CD14-positive monocyte (primary cell): Measurements from ENCODE around the gene MON1A. TPM values are rescaled to one million over a fixed set of nuclear protein-coding genes. Genes with fewer than 3 reads are reported as not detected.
"Not testable (repeated sequence)": the region's sequence is repeated elsewhere in the genome, so short reads cannot be mapped to it uniquely, and the experiment has no call there.

Source experiments
- DNase-seq, 3 donors: peaks; one replicate each; pipeline ENCODE4 v3.0.0-alpha.2; 2011 to 2022
- H2AFZ ChIP-seq: 2 replicates; pipeline ENCODE4 v1.6.0; 2012; ENCODE audit warnings: mild to moderate bottlenecking, low read depth, low read length, inconsistent platforms; ENCODE audit not compliant: insufficient read depth, poor library complexity, severe bottlenecking
- H3K27ac ChIP-seq, 2 donors: 1 replicate in 1 of 2; 2 replicates in 1 of 2; pipeline ENCODE4 v1.5.1; 2012 to 2013; ENCODE audit warnings: low read length in 2 of 2, control low read depth in 1 of 2, inconsistent platforms in 1 of 2, low read depth in 1 of 2, mild to moderate bottlenecking in 1 of 2
- H3K27me3 ChIP-seq, 2 donors: one replicate each; pipeline versions ENCODE4 v1.6.0 to v1.6.1; 2011 to 2013; ENCODE audit warnings: low read length in 2 of 2; ENCODE audit not compliant: control insufficient read depth in 2 of 2, insufficient read depth in 2 of 2
- H3K36me3 ChIP-seq, 2 donors: replicated peaks in 1 of 2; 1 replicate in 1 of 2; 2 replicates in 1 of 2; pipeline versions ENCODE4 v1.5.1 to v1.6.1; 2012 to 2013; ENCODE audit warnings: low read length in 2 of 2, control low read depth in 1 of 2, inconsistent platforms in 1 of 2, mild to moderate bottlenecking in 1 of 2; ENCODE audit not compliant: insufficient read depth in 2 of 2, control insufficient read depth in 1 of 2
- H3K4me1 ChIP-seq, 2 donors: 1 replicate in 1 of 2; 2 replicates in 1 of 2; pipeline versions ENCODE4 v1.5.1 to v1.6.1; 2012 to 2013; ENCODE audit warnings: low read length in 2 of 2, control low read depth in 1 of 2, inconsistent platforms in 1 of 2, mild to moderate bottlenecking in 1 of 2, moderate library complexity in 1 of 2; ENCODE audit not compliant: insufficient read depth in 2 of 2, control insufficient read depth in 1 of 2
- H3K4me2 ChIP-seq: replicated peaks from 2 replicates; pipeline ENCODE3; 2012; ENCODE audit warnings: low read length, moderate library complexity, mild to moderate bottlenecking; ENCODE audit not compliant: poor library complexity, severe bottlenecking; ENCODE audit errors: extremely low read depth
- H3K4me3 ChIP-seq, 3 experiments: fragments of 200-600 bp in 1 of 3; sonication (generic) in 1 of 3; replicated peaks in 1 of 3; 1 replicate in 2 of 3; 2 replicates in 1 of 3; pipeline ENCODE4 v1.5.1; 2011 to 2013; ENCODE audit warnings: low read length in 3 of 3, mild to moderate bottlenecking in 3 of 3, control low read depth in 2 of 3, low read depth in 2 of 3, inconsistent platforms in 1 of 3, moderate library complexity in 1 of 3
- H3K79me2 ChIP-seq: 2 replicates; pipeline ENCODE4 v1.6.0; 2012; ENCODE audit warnings: mild to moderate bottlenecking, control low read depth, inconsistent platforms, low read length, moderate library complexity; ENCODE audit not compliant: insufficient read depth
- H3K9ac ChIP-seq: 2 replicates; pipeline ENCODE4 v1.6.0; 2017; ENCODE audit warnings: low read length, mild to moderate bottlenecking; ENCODE audit not compliant: insufficient read depth, poor library complexity, severe bottlenecking
- H3K9me3 ChIP-seq, 2 donors: replicated peaks in 1 of 2; 1 replicate in 1 of 2; 2 replicates in 1 of 2; pipeline versions ENCODE4 v1.5.1 to v1.6.1; 2012 to 2013; ENCODE audit warnings: low read length in 2 of 2, control low read depth in 1 of 2; ENCODE audit not compliant: control insufficient read depth in 1 of 2, insufficient read depth in 1 of 2
- H4K20me1 ChIP-seq: 2 replicates; pipeline ENCODE4 v1.6.0; 2012; ENCODE audit warnings: mild to moderate bottlenecking, low read length, control low read depth, moderate library complexity; ENCODE audit not compliant: insufficient read depth
- H3K27ac Mint-ChIP-seq, 7 donors: one replicate each; pipeline ENCODE4 v1.8.0; 2020; ENCODE audit warnings: mild to moderate bottlenecking in 7 of 7, mixed read lengths in 7 of 7, moderate library complexity in 6 of 7, inconsistent platforms in 2 of 7
- H3K27me3 Mint-ChIP-seq, 3 donors: one replicate each; pipeline ENCODE4 v1.8.0; 2021 to 2022; ENCODE audit warnings: low read depth in 3 of 3, mild to moderate bottlenecking in 3 of 3, mixed read lengths in 3 of 3, moderate library complexity in 3 of 3, inconsistent platforms in 1 of 3
- H3K36me3 Mint-ChIP-seq, 2 donors: one replicate each; pipeline ENCODE4 v1.8.0; 2020; ENCODE audit warnings: mixed read lengths in 2 of 2, inconsistent platforms in 1 of 2, mild to moderate bottlenecking in 1 of 2
- H3K4me1 Mint-ChIP-seq: one replicate; pipeline ENCODE4 v1.8.0; 2020; ENCODE audit warnings: mild to moderate bottlenecking, mixed read lengths
- H3K4me3 Mint-ChIP-seq, 2 donors: one replicate each; pipeline ENCODE4 v1.8.0; 2020; ENCODE audit warnings: mild to moderate bottlenecking in 2 of 2, mixed read lengths in 2 of 2, moderate library complexity in 1 of 2
- H3K9me3 Mint-ChIP-seq, 7 donors: one replicate each; pipeline ENCODE4 v1.8.0; 2020 to 2022; ENCODE audit warnings: mixed read lengths in 7 of 7, mild to moderate bottlenecking in 6 of 7, moderate library complexity in 6 of 7, inconsistent platforms in 2 of 7
- WGBS: methylation state at CpG from one replicate; pipeline ENCODE4 v1.1.5; 2013; ENCODE audit warnings: missing lambda C conversion rate; ENCODE audit not compliant: insufficient coverage; 5-methylcytosine and 5-hydroxymethylcytosine counted together
- intact Hi-C, 2 donors: fragments of 100-400 bp; cut with micrococcal nuclease; formaldehyde crosslinking; loops; one replicate each; pipeline versions ENCODE4 v1.15.0 to v1.15.1; 2023
- polyA plus RNA-seq, 3 donors: library from polyadenylated mRNA; depleted of rRNA in 1 of 3; unstranded in 2 of 3; stranded (reverse) in 1 of 3; fragments of 300-500 nt in 2 of 3; fragments of >200 nt in 1 of 3; fragmentation: Illumina TruSeq in 2 of 3; gene quantifications; 1 replicate in 2 of 3; 2 replicates in 1 of 3; pipeline ENCODE4 v1.2.3, GENCODE V29; 2012 to 2021
- TF ChIP-seq, protein P1 (sequence below): fragments of 200-600 bp; IDR thresholded peaks from one replicate; pipeline ENCODE4 v1.8.0; 2022; ENCODE audit warnings: antibody characterized with exemption, mild to moderate bottlenecking

The MON1A gene
- polyA plus RNA-seq, 3 donors, result 5.4 to 6.6 (median 6.1) TPM

GRCh38 chr3:49924683-49925082, 4.9 kb downstream of the MON1A start:
- WGBS, result no CpG with 5 or more reads among the region's 2 CpGs
- H3K36me3 Mint-ChIP-seq, result peaks cover 4 to 15% of the 10 kb centered on the region in 2 donors
- intact Hi-C loops, result loop anchor here (5.0 to 10.0 kb wide), 2 partner anchors 67 to 430 kb away; partner anchors contain the start of genes TRAIP (in 2 of the 2), CYB561D2 (in 1 of the 2), NPRL2 (in 1 of the 2) and TMEM115 (in 1 of the 2)

GRCh38 chr3:49917806-49918590, 11.6 kb downstream of the MON1A start:
- Mint-ChIP-seq H3K4me1 (peaks cover 27% of the 10 kb centered on the region), H3K27ac (peak overlapping the region; percentile 73 to 90 (median 81)), H3K4me3 (peak overlapping the region; percentile 56 to 73)
- peak overlapping the region; percentile 37 for H3K4me2 ChIP-seq
- H3K9me3 Mint-ChIP-seq, H3K36me3 ChIP-seq, H3K27me3 Mint-ChIP-seq, H3K79me2 ChIP-seq, H3K36me3 Mint-ChIP-seq, intact Hi-C loops, H3K9me3 ChIP-seq, H4K20me1 ChIP-seq, H3K27me3 ChIP-seq, H3K9ac ChIP-seq: not testable (repeated sequence)
- DNase-seq, result peak in 2 of 3 donors; percentile 21 to 43
- peaks cover 13 to 18% of the 10 kb centered on the region in 2 donors for H3K4me1 ChIP-seq
- peak overlapping the region; percentile 25 to 51 for H3K27ac ChIP-seq
- H3K4me3 ChIP-seq, result peak overlapping the region in 1 of 3 experiments; percentile 25
- H2AFZ ChIP-seq, result peak overlapping the region; percentile 41
- 54% methylated on average over 4 of the region's 19 CpGs for WGBS

More at GRCh38 chr3:49924683-49925082, 4.9 kb downstream of the MON1A start:
- H2AFZ ChIP-seq, result no peak overlapping the region
- H4K20me1 ChIP-seq, result no peaks in the 10 kb centered on the region
- H3K4me1 ChIP-seq, result peaks cover 11 to 16% of the 10 kb centered on the region in 2 donors
- no peak for DNase-seq
- Mint-ChIP-seq H3K27me3 (peaks cover 0 to 2% (median 0%) of the 10 kb centered on the region in 3 donors), H3K4me3 (no peak overlapping the region), H3K27ac (peak overlapping the region in 1 of 7 donors; percentile 20), H3K9me3 (peaks cover 0 to 2% (median 0%) of the 10 kb centered on the region in 7 donors), H3K4me1 (peaks cover 19% of the 10 kb centered on the region)
- H3K27ac ChIP-seq, result no peak overlapping the region
- no peaks in the 10 kb centered on the region for H3K9me3 ChIP-seq
- TF ChIP-seq, protein P1, sequence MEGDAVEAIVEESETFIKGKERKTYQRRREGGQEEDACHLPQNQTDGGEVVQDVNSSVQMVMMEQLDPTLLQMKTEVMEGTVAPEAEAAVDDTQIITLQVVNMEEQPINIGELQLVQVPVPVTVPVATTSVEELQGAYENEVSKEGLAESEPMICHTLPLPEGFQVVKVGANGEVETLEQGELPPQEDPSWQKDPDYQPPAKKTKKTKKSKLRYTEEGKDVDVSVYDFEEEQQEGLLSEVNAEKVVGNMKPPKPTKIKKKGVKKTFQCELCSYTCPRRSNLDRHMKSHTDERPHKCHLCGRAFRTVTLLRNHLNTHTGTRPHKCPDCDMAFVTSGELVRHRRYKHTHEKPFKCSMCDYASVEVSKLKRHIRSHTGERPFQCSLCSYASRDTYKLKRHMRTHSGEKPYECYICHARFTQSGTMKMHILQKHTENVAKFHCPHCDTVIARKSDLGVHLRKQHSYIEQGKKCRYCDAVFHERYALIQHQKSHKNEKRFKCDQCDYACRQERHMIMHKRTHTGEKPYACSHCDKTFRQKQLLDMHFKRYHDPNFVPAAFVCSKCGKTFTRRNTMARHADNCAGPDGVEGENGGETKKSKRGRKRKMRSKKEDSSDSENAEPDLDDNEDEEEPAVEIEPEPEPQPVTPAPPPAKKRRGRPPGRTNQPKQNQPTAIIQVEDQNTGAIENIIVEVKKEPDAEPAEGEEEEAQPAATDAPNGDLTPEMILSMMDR, result no peak
- H3K4me2 ChIP-seq, result no peak overlapping the region
- H3K27me3 ChIP-seq, result no peaks in the 10 kb centered on the region
- H3K36me3 ChIP-seq, result no peaks in the 10 kb centered on the region
- H3K9ac ChIP-seq, result no peak overlapping the region
- H3K79me2 ChIP-seq, result no peaks in the 10 kb centered on the region
- H3K4me3 ChIP-seq, result no peak overlapping the region
